Stimulated activated naive CD4-positive, alpha-beta T cell treated with Interleukin-2 at 50 U/mL for 16 hours (primary cell): ENCODE data around the gene TLCD3A.
"Not testable (repeated sequence)": the region's sequence is repeated elsewhere in the genome, so short reads cannot be mapped to it uniquely, and the experiment has no call there.

Source experiments
- DNase-seq: peaks from one replicate; lab custom pipeline; 2025; lab: John Stamatoyannopoulos, UW

The TLCD3A gene

DNA sequence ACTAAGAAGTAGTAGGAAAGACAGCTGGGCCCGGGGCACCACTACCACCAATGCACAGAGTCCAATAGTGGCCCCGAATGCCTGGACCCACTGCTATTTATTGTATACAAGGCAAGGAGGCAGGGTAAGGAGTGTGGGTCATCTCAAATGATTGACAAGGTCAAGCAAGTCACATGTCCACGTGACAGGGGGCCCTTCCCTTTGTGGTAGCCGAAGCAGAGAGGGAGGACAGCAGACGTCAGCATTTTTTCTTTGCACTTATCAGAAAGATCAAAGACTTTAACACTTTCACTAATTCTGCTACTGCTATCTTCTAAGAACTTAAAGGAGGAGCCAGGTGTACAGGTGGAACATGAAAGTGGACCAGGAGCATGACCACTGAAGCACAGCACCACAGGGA is 24.3 kb upstream of the TLCD3A start:
- DNase-seq = no peak

DNA sequence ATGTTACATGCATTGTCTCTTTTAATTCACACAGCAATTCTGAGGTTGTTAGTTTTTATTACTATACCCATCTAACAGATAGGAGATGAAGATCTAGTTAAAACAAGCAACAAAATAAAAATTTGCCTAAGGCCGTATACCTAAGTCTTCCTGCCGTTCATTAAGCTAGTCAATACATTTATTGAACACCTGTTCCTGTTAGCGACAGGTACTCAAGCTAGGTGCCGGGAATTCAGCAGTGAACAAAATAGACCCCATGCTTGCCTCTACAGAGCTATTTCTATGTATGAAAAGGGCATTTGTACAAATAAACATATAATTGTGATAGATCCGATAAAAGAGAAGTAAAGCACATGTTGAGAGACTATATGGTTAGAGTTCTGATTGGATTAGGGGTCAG is 14.3 kb upstream of the TLCD3A start:
- DNase-seq = no peak

DNA sequence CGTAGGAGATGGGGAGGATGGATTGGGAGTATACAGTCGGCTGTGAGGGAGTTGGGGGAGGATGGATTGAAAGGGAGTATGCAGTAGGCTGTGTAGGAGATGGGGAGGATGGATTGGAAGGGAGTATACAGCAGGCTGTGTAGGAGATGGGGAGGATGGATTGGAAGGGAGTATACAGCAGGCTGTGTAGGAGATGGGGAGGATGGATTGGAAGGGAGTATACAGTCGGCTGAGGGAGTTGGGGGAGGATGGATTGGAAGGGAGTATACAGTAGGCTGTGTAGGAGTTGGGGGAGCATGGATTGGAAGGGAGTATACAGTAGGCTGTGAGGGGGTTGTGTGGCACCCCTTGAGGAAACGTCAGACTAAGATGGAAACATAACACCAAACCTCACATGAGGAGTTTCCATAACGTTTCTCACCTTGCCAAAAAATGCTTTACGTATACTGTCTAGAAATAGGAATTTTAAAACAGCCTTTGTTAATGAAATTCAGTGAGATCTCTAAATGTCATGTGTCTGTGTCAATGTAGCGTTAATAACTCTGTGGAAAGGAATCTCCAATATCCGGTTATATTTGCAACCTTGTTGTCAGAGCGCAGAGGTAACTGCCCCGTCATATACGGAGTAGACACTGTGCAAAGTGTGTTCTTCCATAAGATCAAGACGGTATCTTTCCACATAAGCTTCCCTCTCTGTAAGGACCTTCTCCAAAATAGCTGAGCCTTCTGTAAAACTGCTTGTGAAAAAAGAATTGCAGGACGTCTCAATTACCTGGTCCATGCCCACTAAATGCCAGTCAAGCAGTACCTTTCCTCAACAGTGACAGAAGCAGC is 11.5 kb upstream of the TLCD3A start:
- no peak for DNase-seq

DNA sequence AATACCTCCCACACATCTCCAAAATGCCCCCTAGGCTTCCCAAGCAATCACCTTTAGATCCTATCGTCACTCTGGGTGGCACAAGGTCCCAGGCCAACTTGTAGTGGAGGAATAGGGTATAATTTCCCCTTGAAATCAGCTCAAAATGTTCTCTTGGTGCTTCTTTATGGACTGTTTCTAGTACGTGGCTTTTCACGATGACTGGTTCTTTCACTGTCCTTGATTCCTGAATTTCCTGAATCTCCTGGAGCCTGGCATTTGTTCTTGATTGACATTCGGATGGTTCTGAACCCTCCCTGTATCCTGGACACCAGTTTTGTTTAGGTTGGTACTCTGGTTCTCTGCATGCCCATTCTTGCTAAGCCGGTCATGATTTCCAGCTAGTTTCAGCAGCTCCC is 10.9 kb upstream of the TLCD3A start:
- DNase-seq = no peak

DNA sequence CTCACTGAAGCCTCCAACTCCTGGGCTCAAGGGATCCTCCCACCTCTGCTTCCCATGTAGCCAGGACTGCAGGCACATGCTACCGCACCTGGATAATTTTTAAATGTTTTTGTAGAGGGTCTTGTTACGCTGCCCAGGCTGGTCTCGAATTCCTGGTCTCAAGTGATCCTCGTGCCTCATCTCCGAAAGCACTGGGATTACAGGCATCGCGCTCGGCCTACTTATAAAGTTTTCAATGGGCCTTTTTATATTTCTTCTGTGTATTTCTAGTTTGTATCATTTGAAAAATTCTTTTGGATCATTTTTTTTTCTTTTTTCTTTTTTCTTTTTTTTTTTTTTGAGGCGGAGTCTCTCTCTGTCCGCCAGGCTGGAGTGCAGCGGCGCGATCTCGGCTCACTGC is 7.3 kb upstream of the TLCD3A start:
- DNase-seq = no peak

DNA sequence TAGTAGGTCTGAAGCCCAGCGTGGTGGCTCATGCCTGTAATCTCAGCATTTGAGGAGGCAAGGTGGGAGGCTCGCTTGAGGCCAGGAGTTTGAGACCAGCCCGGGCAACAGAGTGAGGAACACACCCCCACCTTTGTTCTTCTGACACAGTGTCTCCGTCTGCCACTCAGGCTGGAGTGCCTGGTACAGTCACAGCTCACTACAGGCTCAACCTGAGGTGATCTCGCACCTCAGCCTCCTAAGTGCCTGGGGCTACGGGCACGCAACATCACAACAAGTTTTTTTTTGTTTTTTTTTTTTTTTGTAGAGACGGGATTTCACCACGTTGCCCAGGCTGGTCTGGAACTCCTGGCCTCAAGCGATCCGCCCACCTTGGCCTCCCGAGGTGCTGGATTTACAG is 6.7 kb upstream of the TLCD3A start:
- DNase-seq = no peak

DNA sequence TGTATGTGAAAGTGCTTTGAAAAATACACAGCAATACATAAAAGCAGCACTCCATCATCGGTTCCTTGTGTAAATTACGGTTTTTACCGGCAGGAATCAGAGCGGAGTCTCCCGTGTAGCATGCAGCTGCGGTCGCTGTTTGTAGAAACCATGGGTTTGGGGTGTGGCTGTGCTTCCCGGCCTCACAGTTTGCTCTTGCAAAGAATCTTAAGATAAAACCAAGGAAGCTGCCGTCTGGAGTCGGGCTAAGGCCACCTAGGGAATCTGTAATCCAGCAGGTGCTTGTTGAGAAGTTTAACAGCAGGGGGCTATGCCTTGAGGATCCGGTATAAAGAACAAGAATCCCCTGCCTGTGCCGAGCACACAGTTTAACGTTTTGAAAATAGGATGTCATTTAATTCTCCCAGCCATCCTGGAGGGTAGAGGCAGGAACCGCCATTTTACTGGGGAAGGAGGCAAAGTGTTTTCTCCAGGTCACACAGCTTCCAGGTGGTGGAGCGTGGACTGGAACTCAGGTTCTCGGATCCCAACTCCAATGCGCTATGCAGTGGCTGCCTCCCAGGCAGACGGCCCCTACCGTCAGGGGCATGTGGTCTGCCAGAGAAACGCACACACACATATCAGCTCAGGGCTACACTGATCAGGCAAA is 6.0 kb upstream of the TLCD3A start:
- DNase-seq = no peak

DNA sequence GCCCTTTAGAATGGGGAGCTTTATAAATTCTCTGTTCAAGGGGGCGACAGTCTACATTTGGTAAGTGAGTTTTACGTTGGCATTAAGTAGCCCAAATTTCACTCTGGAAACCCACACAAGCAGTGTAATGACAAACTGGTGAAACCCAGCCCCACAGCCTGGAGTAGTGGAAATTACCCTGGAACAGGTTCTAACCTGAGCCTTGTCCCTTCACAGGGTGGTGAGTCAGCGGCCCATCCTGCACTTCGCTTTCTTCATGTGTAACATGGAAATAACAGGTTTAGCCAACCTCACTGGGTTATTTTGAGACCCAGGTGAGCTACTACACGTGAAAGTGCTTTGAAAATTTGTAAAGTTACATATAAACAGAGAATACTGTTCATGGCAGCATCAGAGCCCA is 3.5 kb upstream of the TLCD3A start:
- no peak for DNase-seq

DNA sequence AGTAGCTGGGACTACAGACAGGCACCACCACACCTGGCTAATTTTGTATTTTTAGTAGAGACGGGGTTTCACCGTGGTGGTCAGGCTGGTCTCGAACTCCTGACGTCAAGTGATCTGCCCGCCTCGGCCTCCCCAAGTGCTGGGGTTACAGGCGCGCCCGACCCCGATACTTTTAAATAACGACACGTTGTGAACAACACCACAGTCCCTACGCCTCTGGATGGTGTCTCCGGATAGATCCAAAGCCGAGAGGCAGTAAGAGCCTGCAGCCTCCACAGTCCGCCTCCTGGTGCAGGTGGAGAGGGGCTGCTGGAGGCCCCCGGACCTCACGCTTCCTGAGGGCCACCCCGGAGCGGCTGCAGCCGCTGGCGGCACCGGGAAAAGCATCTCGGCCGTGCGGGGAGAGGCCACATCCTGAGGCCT is 741 bp upstream of the TLCD3A start:
- no peak for DNase-seq

DNA sequence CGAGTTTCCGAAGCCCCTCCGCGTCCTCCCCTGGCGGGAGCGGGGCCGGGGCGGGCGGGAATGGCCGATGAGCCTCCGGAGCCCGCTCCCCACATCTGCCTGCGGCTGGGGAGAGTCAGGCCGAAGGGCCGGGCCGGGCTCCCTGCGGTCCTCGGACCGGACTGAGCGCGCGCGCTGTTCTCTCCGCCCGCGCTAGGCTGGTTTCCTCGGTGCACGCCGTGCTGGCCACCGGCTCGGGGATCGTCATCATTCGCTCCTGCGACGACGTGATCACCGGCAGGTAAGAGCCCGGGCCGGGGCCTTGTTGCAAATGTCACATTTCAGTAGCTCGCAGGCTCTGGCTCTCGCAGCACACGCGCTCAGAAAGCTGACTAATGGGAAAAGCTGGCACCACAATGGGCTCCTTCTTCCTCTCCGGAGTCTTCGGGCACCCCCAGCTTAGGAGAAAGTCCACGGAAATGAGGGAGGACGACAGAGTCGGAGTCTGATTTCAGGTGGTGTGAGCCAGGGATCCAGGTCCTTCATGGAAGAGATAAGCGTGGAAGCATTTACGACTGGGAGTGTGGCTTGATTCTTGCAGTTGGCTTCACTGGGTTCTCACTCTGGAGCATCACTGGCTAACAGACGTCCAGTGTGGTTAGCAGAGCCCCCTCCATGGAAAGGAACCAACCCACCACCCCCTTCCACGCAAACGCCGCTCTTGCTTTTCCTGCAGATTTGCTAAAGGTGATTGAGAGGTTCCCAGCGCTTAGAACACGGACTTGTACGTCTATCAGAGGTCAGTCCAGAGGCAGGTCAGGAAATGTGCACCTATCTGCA is 715 bp downstream of the TLCD3A start:
- peak; percentile 7 for DNase-seq

DNA sequence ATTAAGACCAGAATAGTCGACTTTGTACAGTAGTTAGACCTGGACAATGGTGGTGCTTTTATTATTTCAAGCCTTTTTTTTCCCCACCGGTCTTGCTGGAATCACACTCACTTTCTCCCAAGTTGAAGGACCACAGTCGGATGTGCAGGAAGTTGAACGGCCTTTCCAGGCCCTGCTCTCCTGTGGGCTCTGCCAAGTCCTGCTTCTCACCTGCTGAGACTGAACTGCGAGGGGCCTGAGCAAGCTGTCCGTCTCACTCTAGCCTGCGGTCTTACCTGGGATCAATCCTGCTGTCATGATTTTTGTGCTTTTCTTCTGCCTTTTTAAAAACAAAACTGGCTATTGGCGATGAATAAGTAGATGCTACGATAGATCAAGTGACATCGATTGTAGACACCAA is 1.3 kb downstream of the TLCD3A start:
- no peak for DNase-seq

DNA sequence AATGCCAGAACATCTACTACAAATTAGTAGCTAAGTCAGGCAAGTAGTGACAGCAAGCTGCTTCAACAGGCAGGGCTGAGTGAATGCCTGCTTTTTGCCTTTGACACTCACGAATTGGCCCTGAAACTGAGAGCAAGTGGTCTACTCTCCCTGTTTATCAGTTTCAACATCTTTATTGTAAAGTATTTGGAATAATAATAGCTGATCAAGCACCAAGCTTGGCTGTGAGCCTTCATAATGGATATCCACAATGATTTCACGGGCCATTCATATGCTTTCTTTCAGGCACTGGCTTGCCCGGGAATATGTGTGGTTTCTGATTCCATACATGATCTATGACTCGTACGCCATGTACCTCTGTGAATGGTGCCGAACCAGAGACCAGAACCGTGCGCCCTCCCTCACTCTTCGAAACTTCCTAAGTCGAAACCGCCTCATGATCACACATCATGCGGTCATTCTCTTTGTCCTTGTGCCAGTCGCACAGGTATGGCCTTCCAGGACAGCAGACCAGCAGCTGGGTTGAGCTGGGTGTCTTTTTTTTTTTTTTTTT is 5.2 kb downstream of the TLCD3A start:
- no peak for DNase-seq

DNA sequence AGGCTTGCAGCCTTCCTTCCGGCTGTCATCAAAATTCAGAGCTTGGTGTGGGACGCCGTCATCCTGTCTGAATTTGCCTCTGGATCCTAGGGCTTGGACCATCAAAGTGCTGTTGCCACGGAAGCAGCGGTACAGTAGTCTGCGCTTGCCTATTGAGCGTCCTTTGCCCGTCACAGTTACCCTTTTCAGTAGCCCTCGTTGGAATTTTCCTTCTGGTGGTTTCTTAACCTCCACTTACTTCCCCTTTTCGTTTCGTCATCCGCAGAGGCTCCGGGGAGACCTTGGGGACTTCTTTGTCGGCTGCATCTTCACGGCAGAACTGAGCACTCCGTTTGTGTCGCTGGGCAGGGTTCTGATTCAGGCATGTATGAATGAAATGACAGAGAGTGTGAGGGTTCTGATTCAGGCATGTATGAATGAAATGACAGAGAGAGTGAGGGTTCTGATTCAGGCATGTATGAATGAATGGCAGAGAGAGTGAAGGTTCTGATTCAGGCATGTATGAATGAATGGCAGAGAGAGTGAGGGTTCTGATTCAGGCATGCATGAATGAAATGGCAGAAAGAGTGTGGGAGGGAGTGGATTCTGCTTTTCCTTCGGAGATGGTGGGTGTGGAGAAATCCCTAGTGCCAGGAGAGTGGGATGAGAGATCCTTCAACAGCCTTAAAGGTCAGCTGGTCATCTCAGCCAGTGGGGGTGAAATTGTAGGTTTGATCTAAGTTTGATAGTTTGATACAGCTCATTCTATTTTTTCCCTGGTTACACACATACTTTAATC is 8.0 kb downstream of the TLCD3A start:
- peak; percentile 13 for DNase-seq

DNA sequence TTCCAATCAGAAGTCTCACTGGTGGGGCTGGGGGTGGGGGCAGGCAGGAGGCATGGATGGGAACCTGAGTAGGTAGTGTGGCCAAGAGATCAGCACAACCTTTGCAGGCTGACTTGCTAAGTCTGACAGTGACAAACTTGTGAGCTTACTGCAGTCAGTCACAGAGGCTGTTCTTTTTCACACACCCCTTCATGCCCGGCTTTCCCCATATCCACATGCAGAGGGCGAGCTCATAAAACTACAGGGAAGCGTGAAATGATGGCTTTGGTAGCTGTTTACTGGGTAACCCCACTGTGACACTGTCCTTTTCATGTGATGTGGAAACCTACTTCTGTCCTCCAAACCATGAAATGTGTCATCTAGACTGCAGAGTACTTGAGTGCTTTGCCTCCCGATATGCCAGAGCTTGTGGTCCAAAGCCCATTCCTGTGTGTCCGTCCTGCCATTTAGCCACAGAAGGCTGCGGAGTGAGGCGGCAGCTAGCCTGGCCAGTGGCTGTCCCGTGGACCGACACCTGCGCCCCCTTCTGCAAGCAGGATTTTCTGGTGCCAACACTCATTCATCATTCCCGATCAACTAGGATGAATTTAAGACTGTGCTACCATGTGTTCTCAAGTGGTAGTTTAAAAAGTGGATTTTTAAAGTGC is 9.9 kb downstream of the TLCD3A start:
- no peak for DNase-seq

DNA sequence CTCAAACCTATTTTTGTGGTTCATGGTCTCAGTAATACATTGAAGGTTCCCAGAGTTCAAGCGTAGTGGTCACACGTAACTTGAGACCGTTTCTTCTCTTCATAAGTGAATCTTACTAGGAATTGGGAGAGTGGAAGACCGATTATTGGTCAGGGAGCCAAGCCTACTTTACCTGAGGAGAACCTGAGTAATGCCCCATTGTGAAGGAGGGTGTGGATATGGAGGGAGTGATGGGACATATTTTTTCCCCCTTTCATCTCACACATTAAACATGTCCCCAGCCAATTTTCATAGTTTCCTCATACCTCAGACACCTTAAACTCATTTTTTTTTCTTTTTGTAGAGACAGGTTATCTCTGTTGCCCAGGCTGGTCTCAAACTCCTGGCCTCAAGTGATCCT is 10.7 kb downstream of the TLCD3A start:
- DNase-seq = no peak

DNA sequence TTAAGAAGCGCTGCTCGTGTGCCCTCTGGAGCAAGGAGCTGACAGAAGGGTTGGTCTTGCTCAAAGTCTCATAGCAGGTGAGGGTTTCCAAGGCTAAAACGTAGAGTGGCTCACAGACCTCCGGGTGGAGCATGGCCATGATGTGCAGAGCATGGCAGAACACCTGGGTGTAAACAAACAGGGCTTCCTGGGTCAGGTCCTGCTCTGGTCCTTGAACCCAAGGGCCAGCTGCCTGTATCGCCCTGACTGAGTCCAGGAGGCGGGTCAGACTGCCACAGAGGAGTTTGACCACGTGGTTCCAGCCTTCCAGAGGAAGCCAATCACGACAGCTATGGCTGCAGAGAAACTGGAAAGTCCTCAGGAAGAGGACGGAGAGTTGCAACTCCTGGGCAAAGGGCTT is 12.5 kb downstream of the TLCD3A start:
- no peak for DNase-seq

DNA sequence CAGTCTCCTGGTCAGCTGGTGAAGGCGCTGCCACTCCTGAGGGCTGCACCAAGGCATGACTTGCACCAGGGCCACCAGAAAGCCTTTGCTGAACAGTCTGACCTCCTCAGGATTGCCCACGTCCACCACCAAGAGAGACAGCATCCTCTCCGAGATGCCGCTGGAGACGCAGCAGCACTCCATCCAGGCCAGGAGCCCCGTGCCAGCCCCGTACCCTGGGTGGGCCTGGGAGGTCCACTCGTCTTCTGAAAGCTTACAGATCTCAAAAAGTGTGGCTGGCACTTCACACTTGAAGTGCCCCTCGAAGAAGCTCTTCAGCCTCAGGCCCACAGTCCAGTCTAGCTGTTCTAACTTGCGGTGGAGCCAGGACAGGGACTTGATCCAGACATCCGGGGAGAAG is 13.0 kb downstream of the TLCD3A start:
- DNase-seq = no peak

DNA sequence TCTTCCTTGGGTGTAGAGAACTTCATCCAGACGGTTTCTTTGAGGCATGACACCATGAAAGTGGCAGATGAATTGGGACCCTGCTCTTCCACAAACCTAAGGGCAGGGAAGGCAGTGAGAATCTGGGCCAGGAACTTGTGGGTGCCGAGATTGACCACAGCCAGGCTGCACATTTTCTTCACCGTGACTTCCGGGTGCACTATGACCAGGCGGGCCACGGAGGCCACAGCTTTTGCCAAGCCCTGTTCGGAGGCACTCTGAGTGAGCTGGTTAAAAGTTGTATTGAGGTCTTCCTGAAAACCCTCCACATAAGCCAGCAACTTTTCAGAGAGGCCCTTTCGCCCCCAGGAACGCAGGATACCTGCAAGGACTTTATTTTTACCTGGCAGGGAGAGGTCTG is 13.8 kb downstream of the TLCD3A start:
- no peak for DNase-seq

DNA sequence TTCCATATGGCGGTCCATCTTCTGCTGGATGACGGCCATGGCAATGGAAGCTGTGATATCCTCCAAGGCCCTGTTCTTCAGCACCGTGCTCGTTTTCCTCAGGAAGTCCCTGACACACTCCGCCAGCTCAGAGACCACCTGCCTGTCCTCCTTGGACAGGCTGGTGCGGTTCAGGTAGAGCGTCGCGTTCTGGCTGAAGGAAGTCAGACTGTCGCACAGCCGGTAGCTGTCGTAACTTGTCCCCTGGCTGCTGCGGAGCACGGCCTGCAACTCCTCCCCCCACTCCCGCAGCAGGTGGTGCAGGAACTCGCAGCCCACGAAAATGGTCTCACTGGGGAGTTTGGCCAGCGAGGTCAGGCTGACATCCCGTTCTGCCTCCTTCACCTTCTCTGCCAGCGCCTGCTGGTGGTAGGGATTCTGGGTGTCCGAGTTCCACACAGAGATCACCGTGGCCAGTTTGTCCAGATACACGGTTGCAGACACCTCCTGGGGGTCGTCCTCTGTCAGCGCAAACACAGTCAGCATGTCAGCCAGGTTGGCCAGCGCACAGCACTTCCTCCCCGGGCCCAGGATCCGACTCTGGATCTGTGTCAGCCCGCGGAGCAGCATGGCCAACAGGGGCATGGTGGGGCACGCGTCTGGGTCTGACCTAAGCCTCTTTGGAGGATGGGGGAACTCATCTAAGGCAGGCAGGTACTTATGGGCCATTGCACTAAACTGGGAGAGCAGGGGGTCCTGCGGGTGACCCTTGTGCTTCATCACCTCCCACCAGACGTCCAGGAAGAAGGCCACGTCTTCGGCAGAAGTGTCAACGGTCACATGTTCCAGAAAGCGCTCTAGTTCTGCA is 14.6 kb downstream of the TLCD3A start:
- no peak for DNase-seq

DNA sequence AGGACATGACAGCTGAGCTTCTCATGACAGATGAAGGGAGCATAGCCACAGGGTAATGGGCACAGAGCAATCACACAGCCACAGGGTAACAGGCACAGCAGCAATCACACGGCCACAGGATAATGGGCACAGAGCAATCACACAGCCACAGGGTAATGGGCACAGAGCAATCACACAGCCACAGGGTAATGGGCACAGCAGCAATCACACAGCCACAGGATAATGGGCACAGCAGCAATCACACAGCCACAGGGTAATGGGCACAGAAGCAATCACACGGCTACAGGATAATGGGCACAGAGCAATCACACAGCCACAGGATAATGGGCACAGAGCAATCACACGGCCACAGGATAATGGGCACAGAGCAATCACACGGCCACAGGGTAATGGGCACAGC is 16.2 kb downstream of the TLCD3A start:
- not testable (repeated sequence) for DNase-seq
